Right atrium auricular region (tissue), 2 donors: ENCODE data around the gene NOA1. TPM values are rescaled to one million over a fixed set of nuclear protein-coding genes. Genes with fewer than 3 reads are reported as not detected.

Experiments
- DNase-seq: peaks from one replicate; pipeline ENCODE4 v3.0.0-alpha.2; 2019; ENCODE audit warnings: low spot score
- H3K27ac ChIP-seq, 2 donors: fragments of 200-600 bp; sonication (generic); 1 replicate in 1 of 2; 2 replicates in 1 of 2; pipeline ENCODE4 v1.5.1; 2016 to 2019
- H3K27me3 ChIP-seq, 2 donors: fragments of 200-600 bp; sonication (generic); one replicate each; pipeline versions ENCODE4 v1.5.1 to v1.6.0; 2017 to 2019
- H3K36me3 ChIP-seq: fragments of 200-600 bp; sonication (generic); one replicate; pipeline ENCODE4 v1.5.1; 2016
- H3K4me1 ChIP-seq, 2 donors: fragments of 200-600 bp; sonication (generic); one replicate each; pipeline versions ENCODE4 v1.5.1 to v1.6.0; 2017 to 2019
- H3K4me3 ChIP-seq, 2 donors: fragments of 200-600 bp; sonication (generic); 1 replicate in 1 of 2; 2 replicates in 1 of 2; pipeline ENCODE4 v1.5.1; 2017 to 2019; ENCODE audit warnings: mild to moderate bottlenecking in 1 of 2, moderate library complexity in 1 of 2
- H3K9me3 ChIP-seq, 2 donors: fragments of 200-600 bp; sonication (generic); one replicate each; pipeline ENCODE4 v1.5.1; 2019
- CTCF ChIP-seq, 2 donors: fragments of 200-600 bp; sonication (generic); IDR thresholded peaks; one replicate each; pipeline ENCODE4 v1.5.1; 2019; ENCODE audit warnings: antibody characterized with exemption in 2 of 2
- total RNA-seq, 2 donors: library from RNA; depleted of rRNA; stranded (reverse); fragments of >200 nt; gene quantifications; one replicate each; pipeline ENCODE4 v1.1.0, GENCODE V29; 2016

NOA1 gene
- total RNA-seq, 2 donors from 2014 or later = 11.8 to 17.2 TPM

- peaks cover 59% of the 10 kb centered on the region for H3K36me3 ChIP-seq
Measured at GRCh38 chr4:56999751-57000150, 22.3 kb upstream of the NOA1 start.

GRCh38 chr4:56995525-56995924, 18.1 kb upstream of the NOA1 start:
- Histone ChIP-seq H3K36me3 (peaks cover 59% of the 10 kb centered on the region), H3K27me3 (no peaks in the 10 kb centered on the region), H3K27ac (peak overlapping the region; percentile 60 to 74), H3K4me3 (no peak overlapping the region), H3K9me3 (no peaks in the 10 kb centered on the region), H3K4me1 (peaks cover 0 to 12% of the 10 kb centered on the region in 2 donors)
- peak; percentile 86 for DNase-seq
- TF ChIP-seq CTCF (IDR thresholded peaks at IDR 0.05) = no peak

More at GRCh38 chr4:56999751-57000150, 22.3 kb upstream of the NOA1 start:
- Histone ChIP-seq H3K4me3 (no peak overlapping the region), H3K27ac (no peak overlapping the region), H3K4me1 (peaks cover 0 to 11% of the 10 kb centered on the region in 2 donors), H3K9me3 (no peaks in the 10 kb centered on the region), H3K27me3 (no peaks in the 10 kb centered on the region)
- DNase-seq = no peak
- no peak for TF ChIP-seq CTCF (IDR thresholded peaks at IDR 0.05)

GRCh38 chr4:56990109-56990905, 12.9 kb upstream of the NOA1 start:
- no peak for DNase-seq
- H3K4me1 ChIP-seq = peaks cover 0 to 7% of the 10 kb centered on the region in 2 donors
- no peaks in the 10 kb centered on the region for H3K27me3 ChIP-seq
- peaks cover 57% of the 10 kb centered on the region for H3K36me3 ChIP-seq
- no peak overlapping the region for H3K27ac ChIP-seq
- TF ChIP-seq CTCF (IDR thresholded peaks at IDR 0.05) = no peak
- no peaks in the 10 kb centered on the region for H3K9me3 ChIP-seq
- no peak overlapping the region for H3K4me3 ChIP-seq

GRCh38 chr4:56986952-56987351, 9.5 kb upstream of the NOA1 start:
- TF ChIP-seq CTCF (IDR thresholded peaks at IDR 0.05) = no peak

DNA sequence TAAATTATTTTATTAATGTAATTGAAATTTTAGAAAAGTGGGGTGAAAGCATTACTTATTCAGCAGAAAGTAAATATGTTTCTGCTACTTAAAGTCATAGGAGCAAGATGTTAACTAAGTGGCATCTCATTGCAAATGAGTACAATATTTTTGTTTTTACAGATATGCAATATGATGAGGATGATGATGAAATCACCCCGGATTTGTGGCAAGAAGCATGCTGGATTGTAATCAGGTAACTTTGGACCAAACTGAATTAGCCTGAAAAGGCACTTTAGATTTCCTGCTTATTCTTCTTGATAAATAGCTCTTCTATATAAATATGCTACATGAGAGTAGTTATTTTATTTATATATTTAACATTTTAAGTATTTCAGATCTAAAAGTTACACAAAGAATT, 8.8 kb upstream of the NOA1 start:
- no peaks in the 10 kb centered on the region for H3K27me3 ChIP-seq
- no peak for DNase-seq

More at GRCh38 chr4:56986952-56987351, 9.5 kb upstream of the NOA1 start:
- peaks cover 37% of the 10 kb centered on the region for H3K36me3 ChIP-seq
- no peak for DNase-seq
- H3K9me3 ChIP-seq = no peaks in the 10 kb centered on the region
- H3K4me3 ChIP-seq = no peak overlapping the region
- no peak overlapping the region for H3K27ac ChIP-seq
- no peaks in the 10 kb centered on the region for H3K27me3 ChIP-seq
- peaks cover 0 to 23% of the 10 kb centered on the region in 2 donors for H3K4me1 ChIP-seq

More for the DNA sequence above, 8.8 kb upstream of the NOA1 start:
- Histone ChIP-seq H3K27ac (no peak overlapping the region), H3K9me3 (no peaks in the 10 kb centered on the region), H3K4me3 (no peak overlapping the region), H3K4me1 (peaks cover 0 to 29% of the 10 kb centered on the region in 2 donors), H3K36me3 (peaks cover 29% of the 10 kb centered on the region)
- no peak for TF ChIP-seq CTCF (IDR thresholded peaks at IDR 0.05)
